ENCODE data around the gene DLG5.
A peak's percentile ranks its signal among the peaks of the same experiment; 100 is the strongest.

The DLG5 gene

DNA sequence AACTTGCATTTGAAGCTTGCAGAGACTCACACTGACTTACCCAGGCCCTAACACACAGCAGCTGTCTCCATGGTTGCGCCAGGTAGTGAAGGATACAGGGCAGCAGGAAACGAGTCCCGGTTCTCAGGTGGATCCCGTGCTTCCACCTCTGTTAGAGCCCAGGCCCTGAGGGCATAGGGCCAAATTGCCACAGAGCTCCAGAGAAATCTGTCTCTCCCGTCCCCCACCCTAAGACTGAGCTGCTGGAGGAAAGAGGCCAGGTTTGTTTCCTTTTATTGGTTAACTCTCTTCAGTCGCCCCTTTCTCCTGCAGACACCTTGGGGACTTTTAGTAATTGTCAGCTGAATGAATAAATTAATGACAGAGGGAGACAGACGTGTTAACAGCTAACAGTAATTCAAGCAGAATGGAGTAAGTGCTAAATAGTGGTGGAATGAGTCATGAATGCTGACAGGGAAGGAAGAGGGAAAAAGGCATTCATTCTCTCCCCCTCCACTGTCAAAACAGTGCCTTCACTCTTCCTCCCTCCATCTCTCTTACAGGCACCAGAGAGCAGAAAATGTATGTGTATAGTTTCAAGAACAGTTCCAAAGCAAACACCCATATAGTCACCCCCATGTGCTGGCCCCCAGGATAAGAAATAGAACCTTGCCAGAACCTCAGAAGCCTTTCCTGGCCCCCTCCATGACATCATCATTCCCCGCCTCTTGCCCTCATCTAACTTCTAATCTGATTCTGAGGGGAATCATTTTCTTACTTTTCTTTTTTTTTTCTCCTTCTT is 16.8 kb upstream of the DLG5 start:
- DNase-seq (ENCODE audit: low spot score): peak; percentile 55

DNA sequence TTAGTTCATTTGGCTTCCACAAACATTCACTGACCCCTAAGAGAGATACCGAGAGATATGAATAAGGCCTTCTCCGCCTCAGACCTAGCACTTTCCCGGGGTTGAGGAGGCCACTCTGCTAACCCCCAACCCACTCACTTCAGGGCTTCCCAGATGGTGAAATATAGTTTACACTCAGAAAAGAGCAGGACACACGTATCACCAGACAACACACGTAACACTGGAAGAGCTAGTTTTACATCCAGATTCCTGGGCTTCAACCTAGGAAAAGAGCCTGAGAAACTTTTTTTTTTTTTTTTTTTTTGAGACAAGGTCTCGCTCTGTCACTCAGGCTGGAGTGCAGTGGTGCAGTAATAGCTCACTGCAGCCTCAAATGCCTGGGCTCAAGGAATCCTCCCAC is 15.2 kb upstream of the DLG5 start:
- no peak for DNase-seq (ENCODE audit: low spot score)

DNA sequence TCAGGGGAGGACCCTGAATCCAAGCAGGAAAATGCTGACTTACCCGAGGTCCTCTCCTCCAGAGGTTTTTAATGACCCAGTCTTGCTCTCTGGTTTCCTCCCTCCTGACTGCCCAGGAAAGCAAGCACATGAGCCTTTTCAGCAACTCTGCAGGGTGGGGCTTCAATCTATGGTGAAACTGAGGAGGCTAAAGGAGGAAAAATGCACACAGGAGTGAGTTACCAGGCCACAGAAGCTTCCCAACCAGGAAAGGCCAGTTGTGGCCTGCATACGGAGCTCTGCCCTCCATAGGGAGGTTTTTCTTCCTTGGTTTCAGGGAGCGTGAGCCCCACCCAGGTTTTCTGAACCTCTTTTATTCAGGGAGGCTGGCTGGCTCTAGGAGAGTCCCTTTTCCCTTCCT is 14.1 kb upstream of the DLG5 start:
- no peak for DNase-seq (ENCODE audit: low spot score)

DNA sequence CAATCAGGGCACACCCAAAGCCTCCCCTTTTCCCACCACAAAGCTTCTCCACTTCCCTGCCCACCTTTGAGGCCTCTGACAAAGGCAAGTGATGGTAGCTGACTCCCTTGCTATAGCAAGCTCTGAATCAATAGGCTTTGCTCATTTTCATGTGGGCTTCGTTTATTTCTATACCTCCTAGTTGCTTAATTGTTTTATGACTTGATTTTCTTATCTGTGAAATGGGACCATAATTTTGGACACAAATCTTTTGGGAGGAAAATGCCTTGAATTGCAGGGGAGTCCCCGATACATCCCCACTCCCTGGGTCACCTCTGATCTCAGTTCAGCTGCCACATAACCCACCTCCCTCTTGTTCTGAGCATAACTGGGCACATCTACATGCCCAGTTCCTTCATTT is 13.7 kb upstream of the DLG5 start:
- DNase-seq (ENCODE audit: low spot score): no peak

DNA sequence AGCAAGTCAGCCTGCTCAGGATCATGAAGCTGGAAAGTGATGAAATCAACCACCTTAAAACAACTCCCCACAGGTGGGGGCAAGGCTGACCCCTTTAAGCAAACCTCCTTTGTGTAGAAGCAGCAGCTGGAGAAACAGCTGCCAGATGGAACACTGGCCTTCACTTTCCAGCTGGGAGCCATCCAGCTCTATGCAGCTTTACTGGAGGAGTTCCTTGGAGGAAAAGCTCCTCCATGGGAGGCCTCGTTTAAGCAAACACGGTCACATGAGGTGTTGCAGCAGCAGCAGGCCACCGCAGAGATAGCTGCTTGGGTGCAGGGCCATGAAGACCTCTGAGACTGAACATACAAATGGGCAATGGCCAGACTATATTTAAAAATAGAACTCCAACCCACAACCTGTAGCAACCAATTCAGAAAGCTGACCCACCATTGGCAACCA is 13.0 kb upstream of the DLG5 start:
- DNase-seq (ENCODE audit: low spot score): no peak

DNA sequence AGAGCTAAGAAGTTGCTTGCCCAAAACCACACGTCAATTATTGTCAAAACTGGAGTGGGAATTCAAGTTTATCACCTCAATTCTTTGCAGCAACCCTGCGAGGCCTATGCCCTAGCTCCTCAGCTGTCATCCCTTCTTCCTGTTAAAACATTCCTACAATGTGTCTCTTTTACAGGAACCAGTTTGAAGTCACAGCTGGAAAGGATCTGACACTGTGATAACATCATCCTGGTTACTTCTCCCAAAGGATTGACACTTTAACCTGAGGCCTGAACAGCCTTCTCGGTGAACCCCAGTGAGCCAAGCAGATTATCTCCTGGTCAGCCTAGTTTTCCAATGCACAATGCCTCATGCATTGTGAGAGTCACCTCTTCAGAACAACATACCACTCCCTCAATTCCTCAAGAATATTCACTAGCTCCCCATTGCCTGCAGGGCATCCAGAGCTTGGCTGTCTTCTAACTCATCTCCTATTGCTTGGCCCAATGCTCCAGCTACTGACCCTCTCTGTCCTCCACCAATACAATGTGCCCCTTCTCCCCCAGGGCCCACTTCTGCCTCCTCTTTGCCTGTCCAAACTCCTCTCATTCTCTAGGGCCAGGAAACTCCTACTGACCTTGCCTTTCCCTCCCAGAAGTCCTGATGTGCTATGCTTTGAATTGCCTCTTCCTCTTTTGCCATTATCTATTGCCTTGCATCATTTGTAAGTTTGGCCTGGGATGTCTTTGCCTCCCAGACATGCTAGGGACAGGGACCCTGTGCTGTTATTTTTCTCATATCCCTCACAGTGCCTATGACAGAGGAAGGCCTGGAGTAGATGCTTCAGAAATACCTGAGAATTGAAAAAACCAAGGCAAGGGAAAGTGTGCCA is 10.4 kb upstream of the DLG5 start:
- DNase-seq (ENCODE audit: low spot score): no peak

DNA sequence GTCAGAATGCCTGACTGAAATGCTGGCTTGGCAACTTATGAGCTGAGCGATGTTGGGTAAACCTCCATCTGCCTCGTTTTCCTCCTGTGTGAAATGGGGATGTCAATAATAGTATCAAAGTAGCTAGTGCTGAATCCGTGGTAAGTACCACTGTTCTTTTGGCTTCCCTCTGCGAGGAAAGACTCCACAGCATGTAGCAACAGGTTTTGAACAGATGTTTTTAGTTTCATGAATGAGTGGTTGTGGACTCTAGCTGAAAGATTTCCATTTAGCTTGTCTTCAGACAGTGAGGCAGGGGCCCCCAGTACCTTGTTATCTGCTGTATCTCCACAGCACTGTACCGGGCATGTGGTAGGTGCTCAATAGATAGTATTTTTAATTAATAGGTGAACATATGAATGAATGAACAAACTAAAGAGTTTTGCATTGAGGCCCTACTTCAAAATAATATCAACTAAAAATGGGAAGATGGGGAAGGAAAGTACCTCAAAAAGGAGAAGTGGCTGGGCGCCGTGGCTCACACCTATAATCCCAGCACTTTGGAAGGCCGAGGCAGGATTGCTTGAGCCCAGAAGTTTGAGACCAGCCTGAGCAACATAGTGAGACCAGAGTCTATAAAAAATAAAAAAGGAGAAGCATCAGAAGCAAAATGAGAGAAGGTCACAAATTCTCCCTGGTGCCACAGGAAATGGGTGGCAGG is 5.6 kb upstream of the DLG5 start:
- no peak for DNase-seq (ENCODE audit: low spot score)

DNA sequence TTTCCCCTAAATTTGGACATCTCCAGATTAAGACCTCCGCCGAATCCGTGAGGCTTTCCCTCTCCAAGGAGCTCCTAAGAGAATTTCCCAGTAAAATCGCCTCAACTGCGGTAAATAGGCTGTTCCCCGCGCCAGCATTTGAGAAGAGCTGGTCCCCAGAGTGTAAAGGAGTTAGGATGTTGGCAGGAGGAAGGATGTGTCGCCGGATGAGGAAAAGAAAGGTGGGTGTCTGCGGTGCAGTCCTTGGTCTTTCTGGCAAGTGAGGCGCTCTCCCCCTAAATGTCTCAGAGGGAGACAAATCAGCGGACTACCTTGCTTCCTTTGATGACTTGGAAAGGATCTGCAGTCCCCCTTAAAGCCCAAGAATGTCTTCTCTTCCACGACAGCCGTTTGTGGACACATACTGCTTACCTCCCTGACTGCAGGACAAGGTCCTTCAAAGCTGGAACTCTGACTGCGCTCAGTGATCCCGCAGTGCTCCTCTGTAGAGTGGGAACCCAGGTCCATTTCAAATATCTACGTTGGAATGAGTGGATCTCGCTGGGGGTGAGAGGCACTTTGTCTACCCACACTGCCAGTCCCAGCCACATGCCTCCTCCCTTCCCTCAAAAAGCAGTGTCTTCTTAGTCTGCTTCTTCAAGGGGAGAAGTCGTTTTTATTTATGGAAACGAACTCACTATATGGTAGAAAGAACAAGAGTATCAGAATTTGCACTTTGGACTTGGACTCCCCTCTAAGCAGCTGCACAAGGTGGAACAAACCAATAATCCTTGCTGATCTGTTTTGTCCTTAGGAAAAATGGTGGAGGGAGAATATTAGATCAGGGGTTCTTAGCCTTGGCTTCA is 1.1 kb upstream of the DLG5 start:
- DNase-seq (ENCODE audit: low spot score): no peak

DNA sequence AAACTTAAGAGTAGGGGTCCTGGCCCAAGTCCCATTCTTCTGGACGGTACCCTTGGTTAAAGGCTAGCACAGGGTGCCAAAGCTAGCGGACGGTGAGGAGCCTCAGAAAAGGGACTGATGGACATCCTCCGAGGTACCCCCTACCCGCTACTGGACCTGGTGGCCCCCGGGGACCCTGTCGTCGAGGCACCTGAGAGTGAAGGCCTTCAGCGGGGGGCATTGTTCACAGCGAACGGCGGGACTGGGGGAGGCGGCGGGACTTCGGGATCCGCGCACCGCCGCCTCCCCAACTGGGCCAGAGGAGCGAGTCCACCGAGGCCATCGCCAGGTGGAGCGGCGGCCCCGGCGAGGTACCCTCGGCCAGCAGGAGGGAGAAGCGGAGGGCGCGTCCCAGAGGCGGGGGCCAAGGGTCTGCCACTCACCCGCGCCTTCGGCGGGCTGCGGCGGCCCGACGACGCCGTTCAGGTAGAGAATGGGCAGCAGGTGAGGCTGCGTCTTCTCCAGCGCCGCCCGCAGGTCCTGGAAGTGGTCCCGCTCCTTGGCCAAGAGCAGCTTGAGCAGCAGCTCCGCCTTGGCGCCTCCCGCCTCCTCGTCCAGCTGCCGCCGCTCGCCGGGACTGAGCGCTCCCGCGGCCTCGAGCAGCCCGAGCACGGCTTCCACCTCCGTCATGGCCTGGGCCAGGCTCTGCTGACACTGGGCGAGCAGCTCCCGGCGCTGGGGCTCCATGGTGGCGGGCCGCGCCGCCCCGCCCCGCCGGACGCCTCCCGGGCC is 575 bp downstream of the DLG5 start:
- DNase-seq (ENCODE audit: low spot score): peak; percentile 46

DNA sequence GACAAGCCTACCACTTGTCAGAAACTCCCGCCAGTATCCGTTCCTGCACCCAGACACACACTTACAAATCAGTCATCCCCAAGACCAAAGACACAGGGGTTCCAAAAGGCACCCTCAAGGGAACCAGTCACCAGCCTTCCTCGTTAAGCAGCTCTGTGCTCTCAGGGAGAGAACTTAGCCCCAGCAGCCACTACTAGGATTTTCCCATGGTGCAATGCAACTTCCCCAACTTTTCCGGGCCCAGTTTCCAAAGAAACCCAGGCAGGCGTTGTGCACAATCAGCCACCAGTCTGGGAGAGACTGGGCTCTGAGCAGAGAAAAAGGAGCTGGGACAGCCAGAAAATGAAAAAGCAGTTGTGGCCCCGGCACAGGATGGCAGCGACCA is 1.2 kb downstream of the DLG5 start:
- DNase-seq (ENCODE audit: low spot score): peak; percentile 70

DNA sequence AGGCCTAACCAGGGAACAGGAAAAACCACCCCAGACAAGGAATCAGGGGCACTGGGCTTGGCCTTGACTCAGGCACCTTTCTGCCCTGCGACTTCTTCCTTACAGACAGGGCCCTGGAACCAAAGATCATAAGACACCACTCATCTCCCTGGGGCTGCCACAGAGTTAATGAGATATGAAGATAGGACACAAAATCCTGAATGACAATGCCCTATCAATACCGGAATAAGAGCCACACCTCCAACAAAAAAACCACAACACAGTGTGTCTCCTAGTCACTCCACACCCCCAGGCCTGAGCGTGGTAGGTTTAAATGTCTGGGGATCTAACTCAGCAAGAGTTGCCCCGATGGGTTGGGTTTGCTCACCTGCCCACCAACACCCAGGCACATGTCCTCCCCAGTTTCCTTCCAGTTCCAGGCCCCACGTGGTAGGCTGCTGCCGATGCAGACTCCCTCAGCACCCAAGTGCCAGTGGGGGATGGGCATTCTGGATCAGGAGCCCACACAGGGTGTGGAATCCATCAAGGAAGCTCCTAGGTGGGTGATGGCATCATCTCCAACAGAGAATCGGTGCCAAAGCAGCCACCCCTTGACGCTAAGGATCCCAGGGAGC is 3.9 kb downstream of the DLG5 start:
- no peak for DNase-seq (ENCODE audit: low spot score)

DNA sequence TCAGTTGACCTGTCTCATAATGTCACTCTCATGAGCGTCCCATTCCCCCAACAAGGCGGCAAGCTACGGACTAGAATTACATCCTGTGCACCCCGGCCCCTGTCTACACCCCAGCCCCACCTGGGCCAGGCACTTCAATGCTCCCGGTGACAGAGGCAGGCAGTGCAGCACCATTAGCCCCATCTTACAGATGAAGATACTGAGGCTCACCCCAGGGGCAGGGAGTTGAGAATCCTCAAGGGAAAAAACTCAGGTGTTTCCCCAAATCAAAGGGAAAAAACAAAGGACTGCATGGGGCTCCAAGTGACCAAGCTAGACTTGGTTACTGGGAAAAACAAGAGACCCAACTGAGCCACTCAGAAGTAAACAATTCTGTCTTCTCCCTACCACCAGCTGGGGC is 4.5 kb downstream of the DLG5 start:
- no peak for DNase-seq (ENCODE audit: low spot score)

DNA sequence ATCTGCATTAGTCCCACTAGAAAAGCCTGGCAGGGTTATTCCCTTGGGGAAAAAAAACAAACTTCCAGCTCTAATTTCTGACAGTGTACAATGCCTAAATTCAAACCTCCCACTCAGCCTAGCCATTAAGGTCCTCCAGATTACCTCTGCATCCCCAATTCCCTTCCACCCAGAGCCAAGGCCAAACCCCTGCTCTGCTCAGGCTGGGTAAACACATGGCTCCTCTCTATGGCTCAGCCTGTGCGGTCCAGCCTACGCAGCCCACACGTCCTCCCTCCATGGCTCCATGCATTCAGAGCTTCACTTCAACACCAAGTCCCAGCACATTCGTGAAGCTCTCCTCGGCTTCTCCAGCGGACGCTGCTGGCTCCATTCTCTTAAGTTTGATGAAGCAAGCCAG is 5.2 kb downstream of the DLG5 start:
- no peak for DNase-seq (ENCODE audit: low spot score)

DNA sequence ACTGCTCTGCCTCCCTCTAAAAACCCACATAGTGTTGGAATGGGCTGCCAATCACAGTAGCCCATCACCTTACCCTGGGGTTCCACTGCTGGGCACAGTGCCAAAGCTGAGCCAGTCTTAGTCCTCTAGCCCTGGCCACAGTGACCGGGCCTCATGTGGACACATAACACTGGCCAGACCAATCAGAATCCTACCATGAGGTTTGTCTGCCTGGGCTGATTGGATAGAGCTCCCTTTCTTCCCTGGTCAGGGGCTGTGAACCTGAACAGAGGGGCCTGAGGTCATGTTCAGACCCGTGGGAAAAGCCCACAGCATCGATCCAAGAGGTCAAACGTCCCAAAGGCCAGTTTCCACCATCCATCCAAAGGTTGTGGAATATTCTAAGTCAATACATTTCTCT is 6.1 kb downstream of the DLG5 start:
- no peak for DNase-seq (ENCODE audit: low spot score)

DNA sequence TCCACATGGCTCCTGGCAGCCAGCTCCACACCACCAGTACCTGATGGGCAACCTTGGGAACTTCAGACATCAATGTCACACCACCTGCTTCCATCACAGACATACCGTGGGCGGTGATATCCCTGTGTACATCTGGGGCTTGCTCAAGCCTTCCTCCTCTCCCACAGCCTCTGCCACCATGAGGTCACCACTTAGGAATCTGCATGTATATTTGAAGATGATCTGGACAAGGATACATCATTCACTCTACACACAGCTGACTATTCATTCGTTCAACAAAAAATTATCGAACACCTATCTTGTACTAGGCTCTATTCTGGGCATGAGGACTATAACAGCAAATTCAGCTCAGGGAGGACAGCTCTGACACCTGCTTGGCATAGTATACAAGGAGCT is 6.8 kb downstream of the DLG5 start:
- DNase-seq (ENCODE audit: low spot score): peak; percentile 84

DNA sequence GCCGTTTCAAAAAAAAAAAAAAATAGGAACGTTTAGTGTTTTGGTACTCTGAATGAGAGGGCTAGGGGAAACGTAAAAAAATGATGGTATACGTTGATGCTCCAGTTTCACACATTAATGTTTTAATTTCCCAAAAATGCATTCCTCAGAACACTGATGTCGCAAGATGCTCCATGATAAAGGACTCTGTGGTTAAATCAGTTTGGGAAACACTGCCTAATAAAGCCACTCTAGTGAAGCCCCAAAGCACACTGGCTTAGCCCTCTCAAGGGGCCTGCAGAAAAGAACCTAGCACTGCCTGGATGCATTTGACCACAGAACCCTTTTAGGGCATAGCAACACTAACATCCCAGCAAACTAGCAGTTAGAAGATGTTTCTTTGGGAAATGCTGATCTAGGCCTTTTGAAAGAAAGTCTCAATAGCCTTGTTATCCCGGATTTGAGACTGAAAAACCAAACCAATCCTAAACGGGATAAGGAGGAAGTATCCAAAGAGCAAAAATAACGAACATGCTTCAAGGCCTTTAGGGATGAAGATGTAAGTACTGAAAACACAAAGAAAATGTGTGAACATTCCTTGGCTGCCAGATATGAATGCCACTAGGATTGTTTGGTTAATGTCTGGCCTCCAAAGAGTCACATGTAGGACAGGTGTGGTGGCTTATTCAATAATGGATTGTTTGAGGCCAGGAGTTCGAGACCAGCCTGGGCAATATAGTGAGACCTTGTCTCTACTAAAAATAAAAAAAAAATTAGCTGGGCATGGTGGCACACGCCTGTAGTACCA is 11.0 kb downstream of the DLG5 start:
- no peak for DNase-seq (ENCODE audit: low spot score)

DNA sequence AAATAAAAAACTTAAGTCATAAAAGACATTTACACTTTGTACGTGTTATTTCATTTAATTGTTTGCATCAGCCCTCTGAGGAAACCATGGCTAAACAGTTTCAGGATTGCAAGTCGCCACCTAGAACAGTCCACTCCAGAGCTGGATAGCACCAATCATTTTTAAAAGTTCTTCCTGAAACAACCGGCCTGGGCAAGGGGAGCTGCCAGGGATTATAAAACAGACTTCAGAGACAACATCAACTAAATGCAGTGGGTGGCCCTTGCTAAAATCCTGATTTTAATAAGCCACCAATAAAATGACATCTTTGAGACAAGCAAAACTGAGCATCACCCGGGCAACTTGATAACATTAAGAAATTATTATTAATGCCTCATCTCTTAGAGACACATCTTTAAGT is 13.5 kb downstream of the DLG5 start:
- DNase-seq (ENCODE audit: low spot score): no peak

DNA sequence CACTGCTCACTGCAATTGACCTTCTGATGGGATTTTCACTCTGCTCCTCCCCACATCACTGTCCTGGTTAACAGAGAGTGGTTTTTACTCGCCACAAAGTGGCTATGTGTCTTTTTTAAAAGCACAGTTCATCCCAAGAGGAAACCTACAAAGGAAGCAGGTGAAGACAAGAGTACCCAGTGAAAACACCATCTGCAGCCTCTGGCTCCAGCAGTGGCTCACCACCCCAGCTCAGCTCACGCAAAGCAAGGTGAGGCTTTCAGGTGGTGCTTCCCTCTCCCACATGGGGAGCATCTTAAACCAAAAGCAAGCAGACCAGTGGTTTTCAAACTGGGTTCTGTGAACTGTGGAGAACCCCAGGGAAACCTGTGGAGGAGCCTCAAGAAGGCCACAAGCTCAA is 14.0 kb downstream of the DLG5 start:
- no peak for DNase-seq (ENCODE audit: low spot score)

DNA sequence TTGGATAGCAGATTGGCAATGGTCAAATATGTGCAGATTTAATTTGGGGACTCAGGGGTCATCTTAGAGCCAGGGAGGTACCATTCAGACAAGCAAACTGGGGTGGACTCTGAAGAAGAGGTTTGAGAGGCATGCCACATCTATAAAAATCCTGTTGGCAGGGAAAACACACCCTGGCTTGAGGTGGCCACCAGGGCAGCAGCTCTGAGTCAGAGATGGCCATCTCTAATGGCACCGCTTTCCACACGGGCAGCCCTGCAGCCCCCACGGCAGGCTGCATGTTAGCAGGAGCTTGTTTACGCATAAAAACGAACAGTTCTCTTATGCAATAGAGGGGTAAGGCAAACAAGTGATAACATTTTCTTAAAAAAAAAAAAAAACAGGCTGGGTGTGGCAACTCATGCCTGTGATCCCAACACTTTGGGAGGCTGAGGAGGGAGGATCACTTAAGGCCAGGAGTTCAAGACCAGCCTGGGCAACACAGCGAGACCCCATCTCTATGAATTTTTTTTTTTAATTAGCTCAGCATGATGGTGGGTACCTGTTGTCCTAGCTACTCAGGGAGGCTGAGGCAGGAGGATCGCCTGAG is 14.9 kb downstream of the DLG5 start:
- no peak for DNase-seq (ENCODE audit: low spot score)
